Fibroblast of pulmonary artery (primary cell): Measurements from ENCODE around the gene CLCN4.

ENCODE experiments used
- DNase-seq: peaks from one replicate; pipeline ENCODE4 v3.0.0-alpha.2; 2010; ENCODE audit warnings: low read depth
- H3K4me3 ChIP-seq: replicated peaks from 2 replicates; pipeline ENCODE4 v1.5.1; 2011; ENCODE audit warnings: low read depth, mild to moderate bottlenecking, control low read depth, low read length, moderate library complexity
- CTCF ChIP-seq: IDR thresholded peaks from 2 replicates; pipeline ENCODE4 v1.5.1; 2011; ENCODE audit warnings: mild to moderate bottlenecking, control low read depth, low read length, inconsistent platforms; ENCODE audit errors: missing control alignments

The CLCN4 gene

GRCh38 chrX:10169175-10169574 is 12.4 kb downstream of the CLCN4 start:
- no peak overlapping the region for H3K4me3 ChIP-seq
- no peak for TF ChIP-seq CTCF
- no peak for DNase-seq

GRCh38 chrX:10171249-10171648 is 14.5 kb downstream of the CLCN4 start:
- DNase-seq, result no peak
- H3K4me3 ChIP-seq, result no peak overlapping the region
- TF ChIP-seq CTCF, result no peak

- H3K4me3 ChIP-seq, result no peak overlapping the region
- no peak for DNase-seq
- TF ChIP-seq CTCF, result no peak
Observed at GRCh38 chrX:10172877-10173276, 16.1 kb downstream of the CLCN4 start.

- peak; percentile 89 for DNase-seq
- TF ChIP-seq CTCF, result no peak
- H3K4me3 ChIP-seq, result no peak overlapping the region
Observed at GRCh38 chrX:10173331-10173900, 16.6 kb downstream of the CLCN4 start.

GRCh38 chrX:10174051-10174450 is 17.3 kb downstream of the CLCN4 start:
- no peak for DNase-seq
- TF ChIP-seq CTCF, result no peak
- no peak overlapping the region for H3K4me3 ChIP-seq

- no peak for TF ChIP-seq CTCF
- DNase-seq, result no peak
- no peak overlapping the region for H3K4me3 ChIP-seq
Observed at GRCh38 chrX:10174810-10175209, 18.0 kb downstream of the CLCN4 start.

- peak; percentile 67 for DNase-seq
- no peak overlapping the region for H3K4me3 ChIP-seq
- no peak for TF ChIP-seq CTCF
Observed at GRCh38 chrX:10175319-10175871, 18.6 kb downstream of the CLCN4 start.
